ENCODE data around the gene VAPA.

VAPA gene

GRCh38 chr18:9968081-9968848, 54.4 kb downstream of the VAPA start:
- H3K4me3 ChIP-seq (ENCODE audit: low read length): no peak overlapping the region
- no peak for DNase-seq (ENCODE audit: low read depth)
- TF ChIP-seq CTCF (IDR thresholded peaks at IDR 0.05; ENCODE audit: insufficient read depth, low read depth, low read length, missing control alignments): no peak

- no peak for DNase-seq (ENCODE audit: low read depth)
- H3K4me3 ChIP-seq (ENCODE audit: low read length): no peak overlapping the region
- no peak for TF ChIP-seq CTCF (IDR thresholded peaks at IDR 0.05; ENCODE audit: insufficient read depth, low read depth, low read length, missing control alignments)
Measured at GRCh38 chr18:9969247-9969646, 55.4 kb downstream of the VAPA start.

GRCh38 chr18:9971313-9971920, 57.6 kb downstream of the VAPA start:
- TF ChIP-seq CTCF (IDR thresholded peaks at IDR 0.05; ENCODE audit: insufficient read depth, low read depth, low read length, missing control alignments): peak; percentile 78
- no peak overlapping the region for H3K4me3 ChIP-seq (ENCODE audit: low read length)
- DNase-seq (ENCODE audit: low read depth): peak; percentile 80

GRCh38 chr18:9973470-9973869, 59.7 kb downstream of the VAPA start:
- H3K4me3 ChIP-seq (ENCODE audit: low read length): no peak overlapping the region
- no peak for DNase-seq (ENCODE audit: low read depth)
- TF ChIP-seq CTCF (IDR thresholded peaks at IDR 0.05; ENCODE audit: insufficient read depth, low read depth, low read length, missing control alignments): no peak

GRCh38 chr18:9974279-9974915, 60.6 kb downstream of the VAPA start:
- no peak overlapping the region for H3K4me3 ChIP-seq (ENCODE audit: low read length)
- no peak for DNase-seq (ENCODE audit: low read depth)
- TF ChIP-seq CTCF (IDR thresholded peaks at IDR 0.05; ENCODE audit: insufficient read depth, low read depth, low read length, missing control alignments): no peak

- DNase-seq (ENCODE audit: low read depth): no peak
- no peak for TF ChIP-seq CTCF (IDR thresholded peaks at IDR 0.05; ENCODE audit: insufficient read depth, low read depth, low read length, missing control alignments)
- H3K4me3 ChIP-seq (ENCODE audit: low read length): no peak overlapping the region
Measured at GRCh38 chr18:9975658-9976057, 61.8 kb downstream of the VAPA start.
